Keratinocyte (primary cell): ENCODE data around the gene CRIM1. TPM values are rescaled to one million over a fixed set of nuclear protein-coding genes. Genes with fewer than 3 reads are reported as not detected.

Source experiments
- DNase-seq: peaks from one replicate; pipeline ENCODE4 v3.0.0-alpha.2; 2011; ENCODE audit warnings: low read depth, missing footprints, low spot score
- FAIRE-seq: peaks from 2 replicates; lab custom pipeline; 2011; peaks lifted over from hg19 to GRCh38; lab: Jason Lieb, UNC
- H2AFZ ChIP-seq: 2 replicates; pipeline ENCODE4 v1.6.0; 2012; ENCODE audit warnings: low read length, control low read depth, inconsistent platforms; ENCODE audit not compliant: control insufficient read depth
- H3K27ac ChIP-seq: 2 replicates; pipeline ENCODE4 v1.5.1; 2011; ENCODE audit warnings: low read length; ENCODE audit not compliant: control insufficient read depth, insufficient read depth
- H3K27me3 ChIP-seq: 3 replicates; pipeline ENCODE4 v1.6.0; 2011; ENCODE audit warnings: low read length; ENCODE audit not compliant: control insufficient read depth, insufficient read depth; ENCODE audit errors: extremely low read depth
- H3K36me3 ChIP-seq, 2 experiments: 2 replicates in 1 of 2; 3 replicates in 1 of 2; pipeline ENCODE4 v1.5.1; 2011; ENCODE audit warnings: low read length in 2 of 2, mild to moderate bottlenecking in 1 of 2; ENCODE audit not compliant: control insufficient read depth in 2 of 2, insufficient read depth in 2 of 2; ENCODE audit errors: extremely low read depth in 1 of 2
- H3K4me1 ChIP-seq: 3 replicates; pipeline ENCODE4 v1.5.1; 2011; ENCODE audit warnings: low read length; ENCODE audit not compliant: control insufficient read depth, insufficient read depth; ENCODE audit errors: extremely low read depth
- H3K4me2 ChIP-seq: 3 replicates; pipeline ENCODE4 v1.6.0; 2011; ENCODE audit warnings: low read depth, low read length; ENCODE audit not compliant: control insufficient read depth, insufficient read depth; ENCODE audit errors: extremely low read depth
- H3K4me3 ChIP-seq, 3 experiments: fragments of 200-600 bp in 1 of 3; sonication (generic) in 1 of 3; 2 replicates in 2 of 3; 3 replicates in 1 of 3; pipeline ENCODE4 v1.5.1; 2011 to 2016; ENCODE audit warnings: low read length in 3 of 3, mild to moderate bottlenecking in 3 of 3, control low read depth in 2 of 3, inconsistent platforms in 1 of 3, low read depth in 1 of 3, mixed read lengths in 1 of 3, mixed run types in 1 of 3, moderate library complexity in 1 of 3; ENCODE audit not compliant: control insufficient read depth in 2 of 3, insufficient read depth in 2 of 3; ENCODE audit errors: extremely low read depth in 1 of 3
- H3K79me2 ChIP-seq: 2 replicates; pipeline ENCODE4 v1.6.0; 2012; ENCODE audit warnings: low read length; ENCODE audit not compliant: control insufficient read depth, insufficient read depth
- H3K9ac ChIP-seq: 3 replicates; pipeline ENCODE4 v1.6.0; 2011; ENCODE audit warnings: low read length; ENCODE audit not compliant: control insufficient read depth, insufficient read depth; ENCODE audit errors: extremely low read depth
- H3K9me1 ChIP-seq: 3 replicates; pipeline ENCODE4 v1.6.0; 2011; ENCODE audit warnings: low read length; ENCODE audit not compliant: control insufficient read depth, insufficient read depth; ENCODE audit errors: extremely low read depth
- H3K9me3 ChIP-seq: 2 replicates; pipeline ENCODE4 v1.5.1; 2012; ENCODE audit warnings: low read depth, low read length; ENCODE audit not compliant: control insufficient read depth
- H4K20me1 ChIP-seq: 3 replicates; pipeline ENCODE4 v1.6.0; 2011; ENCODE audit warnings: low read length; ENCODE audit not compliant: control insufficient read depth, insufficient read depth; ENCODE audit errors: extremely low read depth
- CTCF ChIP-seq, 3 experiments: IDR thresholded peaks in 1 of 3; conservative IDR thresholded peaks in 1 of 3; optimal IDR thresholded peaks in 1 of 3; 2 replicates in 2 of 3; 3 replicates in 1 of 3; pipeline versions ENCODE3 to v1.5.1; 2011; ENCODE audit warnings: low read length in 3 of 3, mild to moderate bottlenecking in 3 of 3, moderate library complexity in 2 of 3, control low read depth in 1 of 3, inconsistent platforms in 1 of 3; ENCODE audit not compliant: insufficient read depth in 2 of 3; ENCODE audit errors: extremely low read depth in 1 of 3
- EZH2 ChIP-seq: IDR thresholded peaks from one replicate; pipeline ENCODE4 v1.6.1; 2012; ENCODE audit warnings: inconsistent platforms, mild to moderate bottlenecking, low read length, moderate library complexity
- dilution Hi-C: fragments of 300-500 bp; cut with MboI; formaldehyde crosslinking; loops from one replicate; pipeline ENCODE4 v1.7.0; 2020; ENCODE audit warnings: low sequenced_read_pairs; ENCODE audit not compliant: extremely low pct_ligation_motif_present
- polyA plus RNA-seq, 5 experiments: library from polyadenylated mRNA; depleted of rRNA in 3 of 5; stranded (reverse) in 3 of 5; stranded (forward) in 1 of 5; unstranded in 1 of 5; fragments of >200 nt; gene quantifications; 1 replicate in 1 of 5; 2 replicates in 3 of 5; 3 replicates in 1 of 5; pipeline versions ENCODE4 v1.2.1 to v1.2.3, GENCODE V29; 2011 to 2012; ENCODE audit warnings: missing spikeins in 2 of 5, low read depth in 1 of 5, low replicate concordance in 1 of 5

The CRIM1 gene
- polyA plus RNA-seq, 1 donor (not counting 4 experiments of a cell fraction or from before 2014, with no cell fraction given) = 98.3 TPM

DNA sequence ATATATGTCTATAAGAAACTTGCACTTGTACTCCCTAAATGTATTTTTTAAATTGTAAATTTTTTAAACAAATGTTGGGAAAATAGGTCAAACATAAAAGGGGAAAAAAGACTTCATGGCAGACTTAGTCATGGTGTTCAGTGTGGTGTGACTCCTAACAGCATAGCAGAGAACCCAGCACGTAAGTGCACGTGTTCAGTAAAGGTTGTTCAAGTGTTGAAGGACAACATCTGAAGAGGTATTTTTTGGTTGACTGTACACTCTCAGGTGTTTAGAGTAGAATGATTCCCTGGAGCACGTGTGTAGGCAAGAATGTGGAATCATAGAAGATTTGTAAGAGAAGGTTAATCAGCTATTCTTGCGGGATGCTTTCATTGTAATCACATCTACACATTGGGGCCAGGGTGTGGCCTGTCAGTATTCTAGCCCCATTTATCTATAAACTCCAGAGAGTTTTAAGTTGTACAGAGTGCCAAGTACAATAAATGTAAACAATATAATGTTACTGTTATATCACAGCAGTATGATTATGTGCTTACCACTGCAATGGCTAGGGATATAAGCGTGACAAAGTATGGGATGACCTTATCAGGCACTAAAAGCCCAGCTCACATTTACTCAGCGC is 106.8 kb downstream of the CRIM1 start:
- TF ChIP-seq CTCF (optimal IDR thresholded peaks at IDR 0.05 in 1 of 3, IDR thresholded peaks at IDR 0.05 in 1 of 3, conservative IDR thresholded peaks at IDR 0.05 in 1 of 3; ENCODE audit: extremely low read depth in 1 of 3, insufficient read depth in 2 of 3, low read length in 3 of 3) = no peak
- no peak overlapping the region for H3K4me2 ChIP-seq

DNA sequence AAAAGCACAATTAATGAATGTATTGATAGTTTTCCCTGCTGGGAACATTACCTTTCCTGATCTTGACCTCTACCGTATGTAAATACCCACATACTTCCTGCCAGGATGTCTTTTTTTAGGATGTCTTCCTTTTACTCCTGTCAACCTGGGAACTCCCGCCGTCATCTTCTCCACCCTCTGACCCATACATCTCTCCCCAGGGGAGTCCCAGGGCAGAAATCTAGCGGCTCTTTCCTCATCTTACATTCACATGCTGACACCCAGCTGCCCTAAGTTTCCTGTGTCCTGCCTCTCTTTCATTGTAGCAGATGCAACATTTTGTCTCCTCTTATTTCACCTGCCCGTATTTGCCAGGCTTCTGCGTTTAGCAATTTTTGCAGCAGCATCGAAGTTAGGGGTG is 107.8 kb downstream of the CRIM1 start:
- TF ChIP-seq EZH2 (no peak), CTCF (optimal IDR thresholded peaks at IDR 0.05 in 1 of 3, IDR thresholded peaks at IDR 0.05 in 1 of 3, conservative IDR thresholded peaks at IDR 0.05 in 1 of 3; ENCODE audit: extremely low read depth in 1 of 3, insufficient read depth in 2 of 3, low read length in 3 of 3) (no peak)
- Histone ChIP-seq H3K4me3 (no peak overlapping the region), H3K36me3 (peaks cover 27 to 51% of the 10 kb centered on the region in 2 experiments), H3K27ac (no peak overlapping the region), H4K20me1 (no peaks in the 10 kb centered on the region), H3K27me3 (no peaks in the 10 kb centered on the region), H3K9me3 (no peaks in the 10 kb centered on the region), H3K4me2 (no peak overlapping the region), H3K4me1 (peaks cover 34% of the 10 kb centered on the region), H3K9ac (no peak overlapping the region), H2AFZ (no peak overlapping the region), H3K9me1 (no peaks in the 10 kb centered on the region), H3K79me2 (peaks cover 34% of the 10 kb centered on the region)
- DNase-seq (no peak), FAIRE-seq (no peak)
- dilution Hi-C loops = no loop called here

More for the DNA sequence above, 106.8 kb downstream of the CRIM1 start:
- dilution Hi-C loops = no loop called here
- no peaks in the 10 kb centered on the region for H4K20me1 ChIP-seq
- peaks cover 23 to 49% of the 10 kb centered on the region in 2 experiments for H3K36me3 ChIP-seq
- FAIRE-seq = no peak
- H3K9me1 ChIP-seq = no peaks in the 10 kb centered on the region
- H3K27ac ChIP-seq = no peak overlapping the region
- peaks cover 34% of the 10 kb centered on the region for H3K4me1 ChIP-seq
- H3K9ac ChIP-seq = no peak overlapping the region
- H3K79me2 ChIP-seq = peaks cover 39% of the 10 kb centered on the region
- no peak for DNase-seq
- H3K27me3 ChIP-seq = no peaks in the 10 kb centered on the region
- H3K4me3 ChIP-seq = no peak overlapping the region
- no peaks in the 10 kb centered on the region for H3K9me3 ChIP-seq
- H2AFZ ChIP-seq = no peak overlapping the region
